Peyer's patch (tissue), 4 donors: Measurements from ENCODE around the gene AKAP10.

Source experiments
- POLR2A ChIP-seq, 2 donors: fragments of 450-650 bp; IDR thresholded peaks; one replicate each; pipeline ENCODE4 v1.5.1; 2017; ENCODE audit warnings: antibody characterized with exemption in 2 of 2, mild to moderate bottlenecking in 2 of 2, moderate library complexity in 2 of 2
- TF ChIP-seq, protein P1 (sequence below), 6 experiments: fragments of 450-650 bp in 4 of 6; fragments of 200-600 bp in 2 of 6; sonication (generic) in 1 of 6; IDR thresholded peaks; one replicate each; pipeline ENCODE4 v1.5.1; 2017 to 2019; ENCODE audit warnings: antibody characterized with exemption in 6 of 6, mild to moderate bottlenecking in 3 of 6, moderate library complexity in 1 of 6

DNA sequence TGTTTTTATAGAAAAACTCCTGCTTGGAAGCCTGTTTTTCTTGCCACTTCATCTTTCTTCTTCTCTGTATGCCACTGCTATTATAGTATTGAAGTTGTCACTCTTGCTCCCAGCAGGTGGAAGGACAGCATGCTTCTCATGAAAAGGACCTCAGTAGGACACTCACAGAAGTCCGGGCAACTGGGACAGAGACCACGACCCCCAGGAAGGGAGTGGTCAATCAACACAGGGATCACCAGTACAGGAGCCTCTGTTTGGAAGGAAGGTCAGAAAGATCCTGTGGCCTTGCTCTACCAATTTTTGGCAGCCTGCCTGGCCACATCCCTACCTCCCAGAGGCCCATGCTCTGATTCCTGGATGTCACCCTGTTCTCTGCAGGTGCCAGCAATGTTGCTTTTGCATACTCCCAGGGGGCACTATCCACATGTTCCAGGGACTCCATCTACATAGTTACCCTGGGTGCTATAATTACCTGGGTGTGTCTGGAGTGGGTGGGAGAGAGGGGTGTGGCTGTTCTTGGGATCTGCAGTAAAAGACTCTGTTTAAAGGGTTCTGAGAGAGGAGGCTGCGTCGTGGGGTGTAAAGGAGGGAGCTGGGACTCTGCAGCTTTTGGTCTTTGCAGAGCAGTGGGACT, 13.7 kb upstream of the AKAP10 start:
- TF ChIP-seq, protein P1, sequence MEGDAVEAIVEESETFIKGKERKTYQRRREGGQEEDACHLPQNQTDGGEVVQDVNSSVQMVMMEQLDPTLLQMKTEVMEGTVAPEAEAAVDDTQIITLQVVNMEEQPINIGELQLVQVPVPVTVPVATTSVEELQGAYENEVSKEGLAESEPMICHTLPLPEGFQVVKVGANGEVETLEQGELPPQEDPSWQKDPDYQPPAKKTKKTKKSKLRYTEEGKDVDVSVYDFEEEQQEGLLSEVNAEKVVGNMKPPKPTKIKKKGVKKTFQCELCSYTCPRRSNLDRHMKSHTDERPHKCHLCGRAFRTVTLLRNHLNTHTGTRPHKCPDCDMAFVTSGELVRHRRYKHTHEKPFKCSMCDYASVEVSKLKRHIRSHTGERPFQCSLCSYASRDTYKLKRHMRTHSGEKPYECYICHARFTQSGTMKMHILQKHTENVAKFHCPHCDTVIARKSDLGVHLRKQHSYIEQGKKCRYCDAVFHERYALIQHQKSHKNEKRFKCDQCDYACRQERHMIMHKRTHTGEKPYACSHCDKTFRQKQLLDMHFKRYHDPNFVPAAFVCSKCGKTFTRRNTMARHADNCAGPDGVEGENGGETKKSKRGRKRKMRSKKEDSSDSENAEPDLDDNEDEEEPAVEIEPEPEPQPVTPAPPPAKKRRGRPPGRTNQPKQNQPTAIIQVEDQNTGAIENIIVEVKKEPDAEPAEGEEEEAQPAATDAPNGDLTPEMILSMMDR (IDR thresholded peaks at IDR 0.05): no peak
- no peak for TF ChIP-seq POLR2A (IDR thresholded peaks at IDR 0.05)
